GM12873 (cell line): ENCODE data around the gene ZBTB20.

Source experiments
- TF ChIP-seq, protein P1 (sequence below): IDR thresholded peaks from 2 replicates; pipeline ENCODE4 v1.5.1; 2012; ENCODE audit warnings: low read depth, mild to moderate bottlenecking, moderate library complexity, low read length, control low read depth; ENCODE audit not compliant: insufficient read depth; ENCODE audit errors: missing control alignments

The ZBTB20 gene

DNA sequence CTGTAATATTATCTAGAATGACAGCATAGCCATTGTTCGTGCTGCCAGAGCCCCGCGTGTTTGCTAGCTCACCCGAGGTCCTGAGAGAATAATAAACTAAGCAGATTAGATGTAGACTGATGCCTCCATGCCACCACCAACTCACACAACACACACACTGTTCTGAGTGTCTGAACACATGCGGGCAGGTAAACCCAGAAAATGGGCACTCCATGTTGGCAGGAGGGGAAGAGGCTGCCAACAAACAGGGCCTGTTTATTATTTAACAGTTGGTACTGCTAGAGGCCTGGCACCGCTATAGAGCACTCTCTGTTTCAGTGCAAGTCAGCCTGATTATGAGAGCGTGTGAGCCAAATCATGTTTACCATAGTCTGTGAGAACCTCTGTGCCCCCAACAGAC, 299.0 kb downstream of the ZBTB20 start:
- TF ChIP-seq, protein P1, sequence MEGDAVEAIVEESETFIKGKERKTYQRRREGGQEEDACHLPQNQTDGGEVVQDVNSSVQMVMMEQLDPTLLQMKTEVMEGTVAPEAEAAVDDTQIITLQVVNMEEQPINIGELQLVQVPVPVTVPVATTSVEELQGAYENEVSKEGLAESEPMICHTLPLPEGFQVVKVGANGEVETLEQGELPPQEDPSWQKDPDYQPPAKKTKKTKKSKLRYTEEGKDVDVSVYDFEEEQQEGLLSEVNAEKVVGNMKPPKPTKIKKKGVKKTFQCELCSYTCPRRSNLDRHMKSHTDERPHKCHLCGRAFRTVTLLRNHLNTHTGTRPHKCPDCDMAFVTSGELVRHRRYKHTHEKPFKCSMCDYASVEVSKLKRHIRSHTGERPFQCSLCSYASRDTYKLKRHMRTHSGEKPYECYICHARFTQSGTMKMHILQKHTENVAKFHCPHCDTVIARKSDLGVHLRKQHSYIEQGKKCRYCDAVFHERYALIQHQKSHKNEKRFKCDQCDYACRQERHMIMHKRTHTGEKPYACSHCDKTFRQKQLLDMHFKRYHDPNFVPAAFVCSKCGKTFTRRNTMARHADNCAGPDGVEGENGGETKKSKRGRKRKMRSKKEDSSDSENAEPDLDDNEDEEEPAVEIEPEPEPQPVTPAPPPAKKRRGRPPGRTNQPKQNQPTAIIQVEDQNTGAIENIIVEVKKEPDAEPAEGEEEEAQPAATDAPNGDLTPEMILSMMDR = no peak

DNA sequence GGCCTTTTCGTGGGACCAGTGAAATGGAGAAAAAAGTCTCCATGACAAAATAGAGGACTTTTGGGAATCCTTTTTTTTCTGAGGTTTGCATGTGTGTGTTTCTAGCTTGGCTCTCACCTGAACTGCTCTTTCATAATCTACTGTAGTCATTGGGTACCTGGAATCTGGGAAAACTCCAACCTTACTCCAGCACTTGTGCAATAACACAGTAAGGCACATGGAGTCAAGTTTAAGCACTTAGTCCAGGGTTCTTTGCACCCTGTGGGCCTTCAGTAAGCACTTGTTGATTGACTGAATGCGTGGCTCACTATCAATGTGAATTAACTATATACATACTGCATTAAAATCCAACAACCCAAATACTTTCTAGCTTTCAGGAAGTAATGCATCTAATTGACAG, 299.5 kb downstream of the ZBTB20 start:
- TF ChIP-seq, protein P1 = no peak

DNA sequence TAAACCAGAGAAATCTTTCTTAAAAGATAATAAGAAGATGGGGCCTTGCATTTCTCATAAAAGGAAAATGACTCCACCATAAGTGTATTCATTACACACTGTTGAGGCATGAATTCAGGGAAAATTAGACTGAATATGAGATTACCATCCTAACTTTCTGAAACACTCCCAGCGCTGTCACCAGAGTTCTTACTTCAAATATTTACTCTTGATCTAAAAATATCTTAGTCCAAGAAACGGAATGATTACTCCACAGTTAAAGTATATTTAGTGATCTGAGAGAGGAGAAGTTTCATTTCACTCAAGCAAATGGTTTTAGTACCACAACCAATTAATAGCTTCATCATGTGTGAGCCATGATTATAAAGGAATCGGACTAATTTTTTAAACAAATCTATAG, 300.3 kb downstream of the ZBTB20 start:
- TF ChIP-seq, protein P1 = no peak

DNA sequence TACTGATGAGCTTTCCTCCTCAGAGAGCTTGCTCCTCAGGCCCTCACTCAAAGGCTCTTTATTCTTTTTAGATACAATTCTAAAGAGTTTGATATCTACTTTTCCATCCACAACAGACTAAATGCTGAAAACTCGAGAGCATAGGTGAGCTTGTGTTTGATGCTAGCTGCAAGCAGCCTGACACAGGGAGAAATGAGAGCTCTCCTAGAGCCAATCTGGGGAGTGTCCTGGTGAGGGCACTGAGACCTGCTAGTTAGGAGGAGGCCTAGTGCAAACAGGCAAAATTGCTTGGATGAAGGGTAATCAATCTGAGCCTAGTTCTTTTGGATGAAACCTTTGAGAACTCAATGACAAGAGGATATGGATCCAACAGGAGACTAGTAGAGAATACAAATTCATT, 300.8 kb downstream of the ZBTB20 start:
- TF ChIP-seq, protein P1 = no peak

DNA sequence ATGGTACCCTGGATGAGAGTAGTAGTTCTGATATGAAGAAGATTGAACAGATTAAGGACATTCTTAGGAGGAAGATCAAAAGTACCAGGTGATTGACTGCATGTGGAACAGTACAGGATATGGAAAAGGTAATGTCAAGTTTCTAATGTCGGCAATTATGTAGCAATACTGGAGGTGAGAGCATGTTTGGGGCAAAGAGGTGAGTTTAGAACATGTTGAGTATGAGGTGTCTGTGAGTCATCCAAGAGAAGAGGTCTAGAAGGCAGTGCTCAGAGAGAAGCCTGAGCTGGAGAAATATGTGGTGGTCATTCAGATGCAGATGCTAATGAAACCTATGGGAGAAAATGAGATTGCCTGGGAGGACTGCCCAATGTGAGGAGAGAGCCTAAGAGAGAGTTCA, 305.6 kb downstream of the ZBTB20 start:
- TF ChIP-seq, protein P1 = no peak

DNA sequence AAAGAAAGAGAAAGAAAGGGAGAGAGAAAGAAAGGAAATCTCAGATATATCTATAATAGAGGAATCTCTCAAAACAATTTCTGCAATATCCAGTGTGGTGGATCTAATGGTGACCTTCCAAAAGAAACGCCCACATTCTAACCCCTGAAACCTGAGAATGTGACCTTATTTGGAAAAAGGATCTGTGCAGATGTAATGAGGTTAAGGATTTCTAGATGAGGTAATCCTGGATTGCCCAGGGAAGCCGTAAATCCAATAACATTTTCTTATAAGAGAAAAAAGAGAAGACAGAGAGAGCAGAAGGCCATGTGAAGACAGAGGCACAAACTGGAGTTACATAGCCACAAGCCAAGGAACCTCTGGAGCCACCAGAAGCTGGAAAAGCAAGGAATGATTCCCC, 307.6 kb downstream of the ZBTB20 start:
- TF ChIP-seq, protein P1 = no peak

DNA sequence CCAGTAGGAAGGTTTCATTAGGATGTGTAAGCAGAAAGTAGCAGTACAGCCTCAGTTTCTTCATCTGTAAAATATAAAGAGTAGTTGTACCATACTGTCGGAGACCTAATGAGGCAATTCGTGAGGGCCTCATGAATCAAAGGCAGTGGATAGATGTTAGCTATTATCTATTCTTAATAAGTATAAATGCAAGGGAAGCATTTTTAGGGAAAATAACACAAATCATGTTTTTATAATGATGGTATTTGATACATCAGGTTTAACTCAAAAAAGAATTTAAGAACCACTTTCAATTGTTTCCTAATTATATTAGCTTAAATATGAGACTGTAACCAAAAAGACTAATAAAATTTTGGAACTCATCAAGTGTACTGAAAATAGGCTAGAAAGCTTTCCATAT, 309.1 kb downstream of the ZBTB20 start:
- TF ChIP-seq, protein P1 = no peak
